Type B pancreatic cell (in vitro differentiated cells): ENCODE data around the gene LRRC3. TPM values are rescaled to one million over a fixed set of nuclear protein-coding genes. Genes with fewer than 3 reads are reported as not detected.

ENCODE experiments used
- DNase-seq: peaks from one replicate; pipeline ENCODE4 v3.0.0; 2021; ENCODE audit warnings: mixed read lengths; ENCODE audit not compliant: unreplicated experiment; ENCODE audit errors: extremely low spot score
- H3K27ac Mint-ChIP-seq: 2 replicates; pipeline ENCODE4 v1.8.0; 2021; ENCODE audit warnings: mild to moderate bottlenecking, mixed read lengths
- H3K27me3 Mint-ChIP-seq: 2 replicates; pipeline ENCODE4 v1.8.0; 2021; ENCODE audit warnings: mixed read lengths
- H3K36me3 Mint-ChIP-seq: 2 replicates; pipeline ENCODE4 v1.8.0; 2021; ENCODE audit warnings: mixed read lengths
- H3K4me1 Mint-ChIP-seq: one replicate; pipeline ENCODE4 v1.8.0; 2021; ENCODE audit warnings: mixed read lengths; ENCODE audit not compliant: unreplicated experiment
- H3K4me3 Mint-ChIP-seq: 2 replicates; pipeline ENCODE4 v1.8.0; 2021; ENCODE audit warnings: mild to moderate bottlenecking, mixed read lengths
- H3K9me3 Mint-ChIP-seq: 2 replicates; pipeline ENCODE4 v1.8.0; 2021; ENCODE audit warnings: mixed read lengths
- total RNA-seq: library from RNA; stranded (reverse); gene quantifications from 2 replicates; pipeline ENCODE4 v1.2.1, GENCODE V29; 2021; ENCODE audit warnings: low replicate concordance
- TF ChIP-seq, protein P1 (sequence below): fragments of 200-600 bp; sonication (generic); conservative IDR thresholded peaks from 2 replicates; pipeline ENCODE4 v1.5.0; 2021; ENCODE audit warnings: antibody characterized with exemption, mild to moderate bottlenecking

The LRRC3 gene
- total RNA-seq, 1 donor from 2014 or later, result 8.7 TPM

DNA sequence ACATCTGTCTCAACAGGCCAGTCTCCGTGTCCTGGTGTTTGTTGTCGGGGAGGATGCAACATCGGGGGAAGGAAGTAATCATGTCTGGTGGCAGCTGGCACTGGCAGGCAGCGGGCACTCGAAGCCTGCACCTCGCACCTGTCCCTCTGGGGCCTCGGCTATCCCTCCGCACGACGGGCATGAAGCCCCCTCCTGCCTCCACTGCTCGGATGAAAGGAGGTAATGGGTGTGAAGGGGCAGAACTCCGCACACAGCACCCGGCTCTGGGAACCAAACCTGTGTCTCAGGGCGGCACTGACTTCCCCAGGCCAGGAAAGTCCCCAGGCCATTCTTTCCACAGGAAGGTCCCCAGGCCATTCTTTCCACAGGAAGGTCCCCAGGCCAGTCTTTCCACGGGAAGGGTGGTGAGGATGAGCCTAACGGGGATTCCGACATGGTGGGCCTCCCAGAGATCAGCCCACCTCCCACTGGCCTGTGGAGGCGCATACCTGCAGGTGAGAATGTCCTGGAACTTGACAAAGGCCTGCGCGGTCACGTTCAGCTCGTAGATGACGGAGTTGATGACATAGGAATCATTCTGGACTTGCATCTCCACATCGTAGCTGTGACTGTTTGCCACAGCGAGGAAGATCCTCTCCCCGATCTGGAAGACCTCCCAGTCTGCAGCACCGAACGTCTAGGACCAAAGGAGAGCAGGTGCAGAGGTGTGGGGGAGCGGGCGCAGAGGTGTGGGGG, 53.6 kb downstream of the LRRC3 start:
- DNase-seq, result no peak
- no peak overlapping the region for H3K27ac Mint-ChIP-seq
- H3K36me3 Mint-ChIP-seq, result no peaks in the 10 kb centered on the region
- H3K27me3 Mint-ChIP-seq, result no peaks in the 10 kb centered on the region
- H3K9me3 Mint-ChIP-seq, result no peaks in the 10 kb centered on the region
- TF ChIP-seq, protein P1, sequence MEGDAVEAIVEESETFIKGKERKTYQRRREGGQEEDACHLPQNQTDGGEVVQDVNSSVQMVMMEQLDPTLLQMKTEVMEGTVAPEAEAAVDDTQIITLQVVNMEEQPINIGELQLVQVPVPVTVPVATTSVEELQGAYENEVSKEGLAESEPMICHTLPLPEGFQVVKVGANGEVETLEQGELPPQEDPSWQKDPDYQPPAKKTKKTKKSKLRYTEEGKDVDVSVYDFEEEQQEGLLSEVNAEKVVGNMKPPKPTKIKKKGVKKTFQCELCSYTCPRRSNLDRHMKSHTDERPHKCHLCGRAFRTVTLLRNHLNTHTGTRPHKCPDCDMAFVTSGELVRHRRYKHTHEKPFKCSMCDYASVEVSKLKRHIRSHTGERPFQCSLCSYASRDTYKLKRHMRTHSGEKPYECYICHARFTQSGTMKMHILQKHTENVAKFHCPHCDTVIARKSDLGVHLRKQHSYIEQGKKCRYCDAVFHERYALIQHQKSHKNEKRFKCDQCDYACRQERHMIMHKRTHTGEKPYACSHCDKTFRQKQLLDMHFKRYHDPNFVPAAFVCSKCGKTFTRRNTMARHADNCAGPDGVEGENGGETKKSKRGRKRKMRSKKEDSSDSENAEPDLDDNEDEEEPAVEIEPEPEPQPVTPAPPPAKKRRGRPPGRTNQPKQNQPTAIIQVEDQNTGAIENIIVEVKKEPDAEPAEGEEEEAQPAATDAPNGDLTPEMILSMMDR, result no peak
- H3K4me3 Mint-ChIP-seq, result no peak overlapping the region
- peaks cover 8% of the 10 kb centered on the region for H3K4me1 Mint-ChIP-seq

DNA sequence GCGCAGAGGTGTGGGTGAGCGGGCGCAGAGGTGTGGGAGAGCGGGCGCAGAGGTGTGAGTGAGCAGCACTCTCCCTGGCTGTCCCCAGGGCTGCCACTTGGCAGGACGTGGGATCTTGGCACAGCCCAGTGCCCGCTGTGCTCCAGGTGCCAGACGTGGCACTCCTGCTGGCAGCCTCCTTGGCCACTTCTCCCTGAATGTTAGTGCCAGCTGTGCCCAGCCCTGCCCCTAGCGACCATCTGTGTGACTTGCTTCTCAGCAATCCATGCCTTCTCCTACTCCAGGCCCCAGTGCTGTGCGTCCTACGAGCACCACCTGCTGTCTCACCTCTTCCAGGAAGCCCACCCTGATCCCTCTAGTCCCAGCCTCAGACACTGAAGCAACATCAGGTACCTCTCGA, 54.2 kb downstream of the LRRC3 start:
- Mint-ChIP-seq H3K27me3 (no peaks in the 10 kb centered on the region), H3K9me3 (no peaks in the 10 kb centered on the region), H3K4me3 (no peak overlapping the region), H3K36me3 (no peaks in the 10 kb centered on the region), H3K4me1 (peaks cover 8% of the 10 kb centered on the region), H3K27ac (no peak overlapping the region)
- DNase-seq, result no peak
- TF ChIP-seq, protein P1, result no peak

DNA sequence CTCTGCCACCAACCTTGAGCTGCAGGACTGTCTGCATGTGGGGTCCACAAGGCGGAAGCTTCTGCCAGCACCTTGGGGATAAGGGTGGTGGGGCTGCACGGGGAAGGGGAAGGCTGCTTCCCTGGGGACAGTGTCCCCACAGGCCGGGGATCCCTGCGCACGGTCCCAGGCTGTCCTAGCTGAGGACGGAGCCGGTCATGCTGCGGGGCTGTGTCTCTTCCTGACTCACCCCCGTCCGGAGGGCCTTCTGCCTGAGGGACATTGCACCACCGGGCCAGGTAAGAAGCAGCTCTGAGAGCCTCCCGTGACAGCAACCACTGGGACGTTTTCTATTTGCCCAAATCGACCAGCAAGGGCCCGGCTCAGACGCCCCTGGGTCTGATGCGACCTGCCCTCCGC, 54.8 kb downstream of the LRRC3 start:
- H3K36me3 Mint-ChIP-seq, result no peaks in the 10 kb centered on the region
- no peak for DNase-seq
- TF ChIP-seq, protein P1, result no peak
- no peaks in the 10 kb centered on the region for H3K27me3 Mint-ChIP-seq
- no peak overlapping the region for H3K4me3 Mint-ChIP-seq
- no peaks in the 10 kb centered on the region for H3K9me3 Mint-ChIP-seq
- H3K4me1 Mint-ChIP-seq, result peaks cover 8% of the 10 kb centered on the region
- no peak overlapping the region for H3K27ac Mint-ChIP-seq

DNA sequence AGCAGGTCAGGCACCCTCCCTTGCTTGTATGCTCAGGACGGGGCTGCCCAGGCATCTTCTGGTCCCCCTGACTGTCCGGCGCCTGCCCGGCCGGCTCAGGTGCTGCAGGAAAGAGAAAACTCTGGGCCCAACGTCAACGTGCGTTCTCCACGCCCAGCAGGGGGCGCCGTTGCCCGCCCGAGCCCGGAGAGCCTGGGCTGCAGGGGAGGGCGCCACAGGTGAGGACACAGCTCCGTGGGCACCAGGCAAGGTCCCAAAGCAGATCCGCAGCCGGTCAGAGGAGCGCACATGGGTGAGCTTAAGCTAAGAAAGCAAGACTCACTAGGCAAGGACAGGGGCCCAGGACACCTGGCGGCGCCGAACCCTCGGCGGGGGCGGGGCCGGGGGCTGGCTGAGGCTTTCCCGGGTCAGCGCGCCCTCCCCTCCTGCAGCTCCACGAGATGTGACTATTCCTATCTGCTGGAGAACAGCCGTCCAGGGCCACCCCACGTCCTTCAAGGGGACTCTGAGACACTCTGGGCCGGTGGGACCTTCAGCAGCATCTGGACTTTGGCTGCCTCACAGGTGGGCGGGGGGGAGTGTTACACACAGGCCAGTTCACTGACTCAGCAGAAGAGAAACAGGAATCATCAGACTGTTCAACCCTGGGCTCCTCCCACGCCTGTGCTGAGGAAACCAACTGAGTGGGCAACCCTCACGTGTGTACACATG, 55.4 kb downstream of the LRRC3 start:
- peaks cover 5% of the 10 kb centered on the region for H3K4me1 Mint-ChIP-seq
- peak; percentile 82 for DNase-seq
- H3K27me3 Mint-ChIP-seq, result no peaks in the 10 kb centered on the region
- TF ChIP-seq, protein P1, result peak; percentile 91
- H3K36me3 Mint-ChIP-seq, result no peaks in the 10 kb centered on the region
- H3K9me3 Mint-ChIP-seq, result no peaks in the 10 kb centered on the region
- no peak overlapping the region for H3K4me3 Mint-ChIP-seq
- H3K27ac Mint-ChIP-seq, result no peak overlapping the region

DNA sequence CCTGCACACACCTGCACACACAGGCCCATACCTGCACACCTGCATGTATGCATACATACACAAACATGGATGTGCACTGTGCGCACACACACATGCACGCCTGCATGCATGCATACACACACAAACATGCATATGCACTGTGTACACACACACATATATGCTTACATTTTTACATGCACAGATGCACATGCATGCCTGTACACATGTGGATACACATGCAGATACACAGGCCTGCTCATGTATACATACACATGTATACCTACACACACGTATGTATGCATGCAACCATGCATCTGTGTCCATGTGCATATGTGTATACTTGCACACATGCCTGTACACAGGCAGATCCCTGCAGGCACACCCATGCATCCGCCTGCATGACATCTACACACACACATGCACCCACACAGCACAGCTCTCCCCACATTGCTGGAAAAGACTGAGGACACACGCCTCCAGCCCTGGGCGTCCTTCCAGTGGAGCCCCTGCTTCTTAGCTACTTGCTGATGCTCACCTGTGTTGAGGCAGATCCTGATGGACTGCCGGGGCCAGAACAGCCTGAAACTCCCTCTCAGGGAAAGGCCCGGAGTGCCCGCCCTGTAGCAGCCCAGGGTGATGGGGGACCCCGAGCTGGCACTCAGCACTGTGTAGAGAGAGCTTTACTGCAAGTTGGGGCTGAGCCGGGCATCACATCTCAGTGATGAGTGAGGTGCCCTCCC, 56.1 kb downstream of the LRRC3 start:
- Mint-ChIP-seq H3K9me3 (no peaks in the 10 kb centered on the region), H3K4me3 (no peak overlapping the region), H3K27me3 (no peaks in the 10 kb centered on the region), H3K36me3 (no peaks in the 10 kb centered on the region), H3K4me1 (no peaks in the 10 kb centered on the region), H3K27ac (no peak overlapping the region)
- no peak for DNase-seq
- TF ChIP-seq, protein P1, result no peak

Other genes with a start within 250 kb of the LRRC3 start
- 5.4 and 13.8 TPM in 2 replicates for gene ICOSLG, start 214.6 kb upstream of the LRRC3 start, total RNA-seq
- 0.81 TPM in 1 of 2 replicates, not detected in the other for gene DNMT3L, start 193.6 kb upstream of the LRRC3 start, total RNA-seq
- gene AIRE, start 169.6 kb upstream of the LRRC3 start, total RNA-seq, result 0.12 TPM in 1 of 2 replicates, not detected in the other
- gene PFKL, start 155.5 kb upstream of the LRRC3 start, total RNA-seq, result 135 and 178 TPM in 2 replicates
- gene CFAP410, start 116.1 kb upstream of the LRRC3 start, total RNA-seq, result 15.1 and 23.1 TPM in 2 replicates
- gene TRPM2, start 101.9 kb upstream of the LRRC3 start, total RNA-seq, result 0.05 and 0.07 TPM in 2 replicates
- not detected in 2 replicates for gene KRTAP10-1, start 84.7 kb downstream of the LRRC3 start, total RNA-seq
- gene KRTAP10-2, start 96.0 kb downstream of the LRRC3 start, total RNA-seq, result not detected in 2 replicates
- not detected in 2 replicates for gene KRTAP10-3, start 103.3 kb downstream of the LRRC3 start, total RNA-seq
- gene KRTAP10-4, start 118.2 kb downstream of the LRRC3 start, total RNA-seq, result not detected in 2 replicates
- gene KRTAP10-5, start 125.1 kb downstream of the LRRC3 start, total RNA-seq, result not detected in 2 replicates
- gene KRTAP10-6, start 137.0 kb downstream of the LRRC3 start, total RNA-seq, result not detected in 2 replicates
- gene KRTAP10-7, start 145.1 kb downstream of the LRRC3 start, total RNA-seq, result not detected in 2 replicates
- not detected in 2 replicates for gene KRTAP10-8, start 156.6 kb downstream of the LRRC3 start, total RNA-seq
- gene KRTAP10-9, start 171.6 kb downstream of the LRRC3 start, total RNA-seq, result not detected in 2 replicates
- gene KRTAP10-10, start 181.8 kb downstream of the LRRC3 start, total RNA-seq, result not detected in 2 replicates
- gene KRTAP10-11, start 190.9 kb downstream of the LRRC3 start, total RNA-seq, result not detected in 2 replicates
- not detected in 2 replicates for gene KRTAP12-4, start 199.1 kb downstream of the LRRC3 start, total RNA-seq
- gene KRTAP12-3, start 202.4 kb downstream of the LRRC3 start, total RNA-seq, result not detected in 2 replicates
- gene KRTAP12-2, start 211.4 kb downstream of the LRRC3 start, total RNA-seq, result not detected in 2 replicates
- gene KRTAP12-1, start 226.7 kb downstream of the LRRC3 start, total RNA-seq, result not detected in 2 replicates
- gene KRTAP10-12, start 241.7 kb downstream of the LRRC3 start, total RNA-seq, result not detected in 2 replicates